IMR-90 (cell line): ENCODE measurements around the gene COL9A2. TPM values are rescaled to one million over a fixed set of nuclear protein-coding genes. Genes with fewer than 3 reads are reported as not detected.

Source experiments
- polyA plus RNA-seq, 3 experiments: library from polyadenylated mRNA; depleted of rRNA; stranded (reverse); fragments of >200 nt; gene quantifications; 2 replicates each; pipeline ENCODE4 v1.2.3, GENCODE V29; 2012; ENCODE audit warnings: low replicate concordance in 1 of 3
- total RNA-seq: library from RNA; depleted of rRNA; stranded (reverse); fragments of >200 nt; gene quantifications from 2 replicates; pipeline ENCODE4 v1.2.3, GENCODE V29; 2012
- TF ChIP-seq, protein P1 (sequence below): conservative IDR thresholded peaks from 2 replicates; pipeline ENCODE4 v1.5.1; 2012; ENCODE audit warnings: mild to moderate bottlenecking, low read depth, low read length, improper control_type of control experiment

The COL9A2 gene
- total and polyA plus RNA-seq, 2 of the 4 experiments (the other 2 are of a cell fraction): 0.90 to 1.6 TPM

DNA sequence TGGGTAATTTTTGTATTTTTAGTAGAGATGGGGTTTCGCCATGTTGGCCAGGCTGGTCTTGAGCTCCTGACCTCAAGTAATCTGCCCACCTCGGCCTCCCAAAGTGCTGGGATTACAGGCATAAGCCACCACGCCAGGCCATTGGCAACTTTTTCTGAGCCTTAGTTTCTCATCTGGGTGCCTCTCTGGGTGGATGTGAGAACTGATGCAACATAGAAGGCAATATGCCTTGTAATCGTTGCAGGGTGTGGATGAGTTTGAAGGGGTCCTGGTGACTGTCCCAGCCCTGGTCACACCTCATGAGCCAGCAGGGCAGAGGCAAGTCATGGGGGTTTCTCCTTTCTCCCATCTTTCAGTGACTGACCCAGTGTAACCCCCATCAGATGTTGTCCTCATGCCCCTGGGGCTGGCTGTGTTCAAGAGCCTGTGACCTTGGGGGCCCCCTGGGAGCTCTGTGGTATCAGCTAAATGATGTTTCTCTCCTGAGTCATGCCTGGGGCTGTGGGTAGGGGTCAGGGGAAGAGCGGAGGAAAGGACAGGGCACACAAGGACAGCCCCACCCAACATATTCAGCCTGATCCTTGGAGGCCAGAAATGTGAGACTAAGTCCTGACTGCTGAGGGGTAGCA lies 3.6 kb downstream of the COL9A2 start (continued):
- TF ChIP-seq, protein P1, sequence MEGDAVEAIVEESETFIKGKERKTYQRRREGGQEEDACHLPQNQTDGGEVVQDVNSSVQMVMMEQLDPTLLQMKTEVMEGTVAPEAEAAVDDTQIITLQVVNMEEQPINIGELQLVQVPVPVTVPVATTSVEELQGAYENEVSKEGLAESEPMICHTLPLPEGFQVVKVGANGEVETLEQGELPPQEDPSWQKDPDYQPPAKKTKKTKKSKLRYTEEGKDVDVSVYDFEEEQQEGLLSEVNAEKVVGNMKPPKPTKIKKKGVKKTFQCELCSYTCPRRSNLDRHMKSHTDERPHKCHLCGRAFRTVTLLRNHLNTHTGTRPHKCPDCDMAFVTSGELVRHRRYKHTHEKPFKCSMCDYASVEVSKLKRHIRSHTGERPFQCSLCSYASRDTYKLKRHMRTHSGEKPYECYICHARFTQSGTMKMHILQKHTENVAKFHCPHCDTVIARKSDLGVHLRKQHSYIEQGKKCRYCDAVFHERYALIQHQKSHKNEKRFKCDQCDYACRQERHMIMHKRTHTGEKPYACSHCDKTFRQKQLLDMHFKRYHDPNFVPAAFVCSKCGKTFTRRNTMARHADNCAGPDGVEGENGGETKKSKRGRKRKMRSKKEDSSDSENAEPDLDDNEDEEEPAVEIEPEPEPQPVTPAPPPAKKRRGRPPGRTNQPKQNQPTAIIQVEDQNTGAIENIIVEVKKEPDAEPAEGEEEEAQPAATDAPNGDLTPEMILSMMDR: no peak
